Hindlimb muscle (tissue), 1 donor: ENCODE measurements around the gene VAT1. TPM values are rescaled to one million over a fixed set of nuclear protein-coding genes. Genes with fewer than 3 reads are reported as not detected.
"Not testable (repeated sequence)": the region's sequence is repeated elsewhere in the genome, so short reads cannot be mapped to it uniquely, and the experiment has no call there.

Experiments
- DNase-seq: peaks from one replicate; pipeline ENCODE4 v3.0.0-alpha.2; 2013
- polyA plus RNA-seq: library from polyadenylated mRNA; unstranded; fragments of 120-200 nt; gene quantifications from one replicate; pipeline ENCODE4 v1.2.1, GENCODE V29; 2013; ENCODE audit not compliant: insufficient read length

Gene VAT1
- polyA plus RNA-seq, 1 donor: 68.5 TPM

- peak; percentile 84 for DNase-seq
Observed at GRCh38 chr17:43006639-43007551, 15.3 kb downstream of the VAT1 start, which contains the start of gene IFI35. IFI35 (plus strand) TSS chr17:43006784; CDS start chr17:43006948, 164 bp downstream.

- no peak for DNase-seq
Observed at GRCh38 chr17:43003542-43004172, 18.5 kb downstream of the VAT1 start.

GRCh38 chr17:43000894-43001293 is 21.3 kb downstream of the VAT1 start:
- not testable (repeated sequence) for DNase-seq

GRCh38 chr17:42999003-42999525 is 23.1 kb downstream of the VAT1 start:
- DNase-seq: no peak

GRCh38 chr17:42997984-42998938 is 23.9 kb downstream of the VAT1 start, which contains the start of gene RPL27:
RPL27 (plus strand) TSS chr17:42998419; CDS start chr17:42998751, 332 bp downstream.
- peak; percentile 99 for DNase-seq

GRCh38 chr17:42997390-42997983 is 24.7 kb downstream of the VAT1 start:
- DNase-seq: no peak

GRCh38 chr17:42993913-42994312 is 28.3 kb downstream of the VAT1 start:
- not testable (repeated sequence) for DNase-seq

- DNase-seq: no peak
Observed at GRCh38 chr17:42992872-42993271, 29.3 kb downstream of the VAT1 start.

- no peak for DNase-seq
Observed at GRCh38 chr17:42991471-42991870, 30.7 kb downstream of the VAT1 start.

- no peak for DNase-seq
Observed at GRCh38 chr17:42989726-42990652, 32.2 kb downstream of the VAT1 start.

- no peak for DNase-seq
Observed at GRCh38 chr17:42989141-42989540, 33.0 kb downstream of the VAT1 start.

- no peak for DNase-seq
Observed at GRCh38 chr17:42985225-42985624, 37.0 kb downstream of the VAT1 start.

- DNase-seq: no peak
Observed at GRCh38 chr17:42982266-42982665, 39.9 kb downstream of the VAT1 start.

GRCh38 chr17:42980766-42981397 is 41.3 kb downstream of the VAT1 start:
- DNase-seq: peak; percentile 15

- peak; percentile 89 for DNase-seq
Observed at GRCh38 chr17:42980274-42980765, 41.9 kb downstream of the VAT1 start, which contains the start of gene RUNDC1. RUNDC1 (plus strand) TSS chr17:42980565; CDS start chr17:42980577, 12 bp downstream.

GRCh38 chr17:42979511-42980273 is 42.5 kb downstream of the VAT1 start, which contains the start of gene PTGES3L:
PTGES3L (minus strand) TSS chr17:42980080; CDS start chr17:42980053, 27 bp downstream.
- DNase-seq: peak; percentile 28

GRCh38 chr17:42975701-42976100 is 46.5 kb downstream of the VAT1 start:
- DNase-seq: not testable (repeated sequence)

GRCh38 chr17:42975265-42975664 is 46.9 kb downstream of the VAT1 start:
- DNase-seq: no peak

GRCh38 chr17:42973323-42973722 is 48.9 kb downstream of the VAT1 start:
- not testable (repeated sequence) for DNase-seq
